22Rv1 (cell line): ENCODE measurements around the gene CROCC.

Experiments used
- H3K27ac ChIP-seq: fragments of 450-650 bp; 2 replicates; pipeline ENCODE4 v1.5.1; 2017
- CTCF ChIP-seq: fragments of 450-650 bp; IDR thresholded peaks from 2 replicates; pipeline ENCODE4 v1.5.1; 2017; ENCODE audit warnings: mild to moderate bottlenecking
- ZFX ChIP-seq: fragments of 450-650 bp; IDR thresholded peaks from 2 replicates; pipeline ENCODE4 v1.6.1; 2017; ENCODE audit warnings: antibody characterized with exemption, borderline replicate concordance

Gene CROCC

GRCh38 chr1:16978139-16978538 is 56.4 kb downstream of the CROCC start:
- TF ChIP-seq CTCF (no peak), ZFX (no peak)
- no peak overlapping the region for H3K27ac ChIP-seq

GRCh38 chr1:16978567-16979474 is 57.1 kb downstream of the CROCC start:
- H3K27ac ChIP-seq = no peak overlapping the region

GRCh38 chr1:16979475-16980327 is 58.0 kb downstream of the CROCC start:
- no peak for TF ChIP-seq ZFX
- no peak for TF ChIP-seq CTCF
- no peak overlapping the region for H3K27ac ChIP-seq

More at GRCh38 chr1:16978567-16979474, 57.1 kb downstream of the CROCC start:
- TF ChIP-seq ZFX (no peak), CTCF (no peak)

- no peak within 1 kb of the TSS for H3K27ac ChIP-seq
- TF ChIP-seq CTCF (no peak), ZFX (no peak)
Measured at GRCh38 chr1:16980473-16981268, 58.9 kb downstream of the CROCC start, which contains the start of gene MFAP2. MFAP2 (minus strand) TSS chr1:16980620; CDS start chr1:16978273, 2,347 bp downstream.

GRCh38 chr1:16981269-16981849 is 59.6 kb downstream of the CROCC start:
- TF ChIP-seq ZFX (no peak), CTCF (no peak)
- H3K27ac ChIP-seq = no peak overlapping the region

GRCh38 chr1:16982902-16983301 is 61.2 kb downstream of the CROCC start:
- TF ChIP-seq ZFX = no peak
- no peak for TF ChIP-seq CTCF
- H3K27ac ChIP-seq = no peak overlapping the region
